BE2C (cell line): Measurements from ENCODE around the gene PIGT. TPM values are rescaled to one million over a fixed set of nuclear protein-coding genes. Genes with fewer than 3 reads are reported as not detected.

ENCODE experiments used
- DNase-seq: peaks from one replicate; pipeline ENCODE4 v3.0.0-alpha.2; 2020
- H3K27me3 ChIP-seq: fragments of 250-450 bp; sonication (Bioruptor Pico); 2 replicates; pipeline ENCODE4 v1.5.1; 2020; ENCODE audit warnings: mild to moderate bottlenecking
- H3K36me3 ChIP-seq: fragments of 250-450 bp; sonication (Bioruptor Pico); 2 replicates; pipeline ENCODE4 v1.5.1; 2020; ENCODE audit warnings: mild to moderate bottlenecking
- H3K4me1 ChIP-seq: fragments of 250-450 bp; sonication (Bioruptor Pico); 2 replicates; pipeline ENCODE4 v1.5.1; 2020
- H3K4me3 ChIP-seq: 2 replicates; pipeline ENCODE4 v1.5.1; 2011; ENCODE audit warnings: low read depth, low read length
- H3K9me3 ChIP-seq: fragments of 250-450 bp; sonication (Bioruptor Pico); 2 replicates; pipeline ENCODE4 v1.5.1; 2020
- CTCF ChIP-seq: IDR thresholded peaks from 2 replicates; pipeline ENCODE4 v1.5.1; 2012; ENCODE audit warnings: mild to moderate bottlenecking, low read depth, low read length
- polyA plus RNA-seq: library from polyadenylated mRNA; unstranded; fragments of >200 nt; gene quantifications from one replicate; pipeline ENCODE4 v1.2.1, GENCODE V29; 2012; ENCODE audit warnings: low read depth, missing spikeins; ENCODE audit not compliant: insufficient read length, insufficient read depth

The PIGT gene
- 192 TPM for polyA plus RNA-seq

- H3K4me3 ChIP-seq: peak within 1 kb of the TSS; percentile 97
- peak; percentile 88 for DNase-seq
- H3K27me3 ChIP-seq: no peaks in the 10 kb centered on the region
- no peaks in the 10 kb centered on the region for H3K9me3 ChIP-seq
- H3K4me1 ChIP-seq: no peaks in the 10 kb centered on the region
- H3K36me3 ChIP-seq: peaks cover 13% of the 10 kb centered on the region
- TF ChIP-seq CTCF: peak; percentile 3; the same call in 1 of the 2 replicates
Measured at GRCh38 chr20:45415822-45416637, at the start of gene PIGT. TSS of gene PIGT (plus strand) at chr20:45416141. CDS start at chr20:45416157, 16 bp downstream.

- no peak for TF ChIP-seq CTCF
- Histone ChIP-seq H3K4me3 (no peak overlapping the region), H3K27me3 (no peaks in the 10 kb centered on the region), H3K36me3 (peaks cover 10% of the 10 kb centered on the region), H3K9me3 (no peaks in the 10 kb centered on the region), H3K4me1 (no peaks in the 10 kb centered on the region)
- no peak for DNase-seq
Measured at GRCh38 chr20:45366192-45366591, 49.7 kb upstream of the PIGT start.

- no peak for TF ChIP-seq CTCF
- no peak for DNase-seq
- H3K36me3 ChIP-seq: peaks cover 10% of the 10 kb centered on the region
- no peak overlapping the region for H3K4me3 ChIP-seq
- no peaks in the 10 kb centered on the region for H3K27me3 ChIP-seq
- no peaks in the 10 kb centered on the region for H3K4me1 ChIP-seq
- H3K9me3 ChIP-seq: no peaks in the 10 kb centered on the region
Measured at GRCh38 chr20:45366631-45367030, 49.3 kb upstream of the PIGT start.

- H3K9me3 ChIP-seq: no peaks in the 10 kb centered on the region
- no peak for TF ChIP-seq CTCF
- H3K36me3 ChIP-seq: peaks cover 10% of the 10 kb centered on the region
- H3K4me1 ChIP-seq: no peaks in the 10 kb centered on the region
- no peak overlapping the region for H3K4me3 ChIP-seq
- H3K27me3 ChIP-seq: no peaks in the 10 kb centered on the region
- DNase-seq: no peak
Measured at GRCh38 chr20:45367126-45367525, 48.8 kb upstream of the PIGT start.

- no peak for DNase-seq
- Histone ChIP-seq H3K9me3 (no peaks in the 10 kb centered on the region), H3K4me1 (no peaks in the 10 kb centered on the region), H3K27me3 (no peaks in the 10 kb centered on the region), H3K36me3 (peaks cover 10% of the 10 kb centered on the region), H3K4me3 (no peak overlapping the region)
- TF ChIP-seq CTCF: no peak
Measured at GRCh38 chr20:45368221-45368980, 47.5 kb upstream of the PIGT start.
